DOHH2 (cell line): Measurements from ENCODE around the gene TLR4.

Experiments
- EZH2phosphoT487 ChIP-seq: fragments of 200-600 bp; sonication (generic); IDR thresholded peaks from 2 replicates; pipeline ENCODE4 v1.6.1; 2017; ENCODE audit warnings: borderline replicate concordance, mild to moderate bottlenecking, antibody characterized with exemption, low read length, moderate library complexity, mixed read lengths
- TF ChIP-seq, protein P1 (sequence below): fragments of 200-600 bp; sonication (generic); IDR thresholded peaks from one replicate; pipeline ENCODE4 v1.5.1; 2014; ENCODE audit warnings: antibody characterized with exemption, mild to moderate bottlenecking, low read depth, low read length; ENCODE audit not compliant: poor library complexity, severe bottlenecking

DNA sequence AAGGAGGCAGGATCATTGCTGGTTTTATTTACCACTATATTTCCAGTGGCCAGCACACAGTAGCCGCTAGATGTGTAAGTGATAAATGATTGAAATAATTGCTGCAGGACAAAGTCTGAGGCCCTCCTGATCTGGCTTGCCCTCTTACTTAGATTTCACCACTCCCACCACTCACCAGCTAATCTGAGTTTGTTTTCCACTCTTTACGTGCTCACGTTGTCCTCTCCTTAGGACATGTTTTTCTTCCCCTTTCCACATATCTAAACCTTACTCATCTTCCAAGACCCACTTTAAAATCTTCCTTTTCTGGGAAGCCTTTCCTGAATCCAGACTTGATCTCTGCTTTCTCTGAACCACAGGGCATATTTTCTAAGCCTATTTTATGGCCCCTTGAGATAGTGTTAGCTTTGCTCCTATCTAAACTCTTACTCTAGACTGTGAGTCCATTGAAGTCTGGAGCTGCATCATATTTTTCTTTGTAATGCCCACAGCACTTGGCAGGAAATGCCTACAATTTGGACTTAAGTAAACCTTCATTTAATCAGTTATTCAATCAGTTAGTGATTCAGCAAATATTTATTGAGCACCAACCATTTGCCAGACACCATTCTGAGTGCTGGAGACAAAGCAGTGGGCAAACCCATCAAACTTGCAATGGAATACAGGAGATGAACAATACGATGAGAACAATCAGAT lies 2.4 kb downstream of the TLR4 start:
- TF ChIP-seq, protein P1, sequence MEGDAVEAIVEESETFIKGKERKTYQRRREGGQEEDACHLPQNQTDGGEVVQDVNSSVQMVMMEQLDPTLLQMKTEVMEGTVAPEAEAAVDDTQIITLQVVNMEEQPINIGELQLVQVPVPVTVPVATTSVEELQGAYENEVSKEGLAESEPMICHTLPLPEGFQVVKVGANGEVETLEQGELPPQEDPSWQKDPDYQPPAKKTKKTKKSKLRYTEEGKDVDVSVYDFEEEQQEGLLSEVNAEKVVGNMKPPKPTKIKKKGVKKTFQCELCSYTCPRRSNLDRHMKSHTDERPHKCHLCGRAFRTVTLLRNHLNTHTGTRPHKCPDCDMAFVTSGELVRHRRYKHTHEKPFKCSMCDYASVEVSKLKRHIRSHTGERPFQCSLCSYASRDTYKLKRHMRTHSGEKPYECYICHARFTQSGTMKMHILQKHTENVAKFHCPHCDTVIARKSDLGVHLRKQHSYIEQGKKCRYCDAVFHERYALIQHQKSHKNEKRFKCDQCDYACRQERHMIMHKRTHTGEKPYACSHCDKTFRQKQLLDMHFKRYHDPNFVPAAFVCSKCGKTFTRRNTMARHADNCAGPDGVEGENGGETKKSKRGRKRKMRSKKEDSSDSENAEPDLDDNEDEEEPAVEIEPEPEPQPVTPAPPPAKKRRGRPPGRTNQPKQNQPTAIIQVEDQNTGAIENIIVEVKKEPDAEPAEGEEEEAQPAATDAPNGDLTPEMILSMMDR = no peak
- no peak for TF ChIP-seq EZH2phosphoT487
